HTR-8/SVneo (cell line): Measurements from ENCODE around the gene SLC22A16.
"Not testable (repeated sequence)": the region's sequence is repeated elsewhere in the genome, so short reads cannot be mapped to it uniquely, and the experiment has no call there.

ENCODE experiments used
- DNase-seq: peaks from one replicate; pipeline ENCODE4 v3.0.0; 2011; ENCODE audit warnings: low spot score, mixed read lengths; ENCODE audit not compliant: insufficient read length
- FAIRE-seq: peaks from 2 replicates; lab custom pipeline; 2011; peaks lifted over from hg19 to GRCh38; lab: Jason Lieb, UNC

The SLC22A16 gene

GRCh38 chr6:110457567-110458175 lies 18.7 kb downstream of the SLC22A16 start:
- DNase-seq = not testable (repeated sequence)

GRCh38 chr6:110456694-110457093 lies 19.7 kb downstream of the SLC22A16 start:
- DNase-seq (no peak), FAIRE-seq (no peak)

More at GRCh38 chr6:110457567-110458175, 18.7 kb downstream of the SLC22A16 start:
- not testable (repeated sequence) for FAIRE-seq

DNA sequence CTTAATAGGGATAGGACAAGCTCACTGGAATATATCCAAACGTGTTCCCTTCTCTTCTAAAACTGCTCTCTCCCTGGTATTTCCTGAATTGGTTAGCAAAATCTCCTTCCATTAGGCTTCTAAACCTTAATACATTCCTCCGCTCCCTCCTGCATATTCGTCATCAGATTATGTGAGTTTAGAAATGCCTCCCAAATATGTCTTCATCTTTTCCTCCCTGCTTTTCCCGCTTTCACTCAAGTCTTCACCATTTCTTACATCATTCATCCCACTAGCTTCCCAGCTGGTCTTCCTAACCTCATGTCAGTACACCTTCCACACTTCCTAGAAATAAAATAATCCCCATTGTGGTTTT lies 26.9 kb downstream of the SLC22A16 start:
- no peak for DNase-seq
- FAIRE-seq = no peak

DNA sequence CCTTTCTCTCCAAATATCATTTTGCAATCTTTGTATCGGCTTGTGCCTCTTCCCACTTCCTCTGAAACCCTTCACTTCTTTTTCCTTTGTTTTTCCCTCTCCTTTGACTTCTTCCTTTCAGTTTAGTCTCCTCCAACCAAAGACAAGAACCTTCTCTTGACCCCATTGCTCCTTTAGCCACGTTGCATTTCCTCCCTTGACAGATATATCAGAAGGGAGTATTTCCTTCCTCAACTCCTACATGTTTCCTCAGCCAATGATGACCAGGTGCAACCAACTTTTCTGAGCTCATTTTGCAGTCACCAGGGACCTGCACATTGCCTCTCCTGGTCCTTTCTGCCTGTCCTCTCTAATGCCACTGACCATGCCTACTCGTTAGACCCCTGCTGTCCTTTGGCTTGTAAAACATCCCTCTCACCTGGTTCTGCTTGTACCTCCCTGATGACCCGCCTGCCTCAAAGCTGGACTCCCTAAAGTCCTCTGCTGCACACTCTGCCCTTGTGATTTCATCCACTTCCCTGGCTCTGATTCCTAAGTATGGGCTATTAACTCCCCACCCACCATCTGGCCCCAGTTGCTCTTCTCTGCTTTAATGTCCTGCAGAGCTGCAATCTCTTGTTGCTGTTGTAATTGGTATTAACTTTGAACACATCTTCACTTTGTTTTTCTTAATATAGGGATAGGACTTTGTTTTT lies 27.4 kb downstream of the SLC22A16 start:
- DNase-seq (no peak), FAIRE-seq (no peak)

DNA sequence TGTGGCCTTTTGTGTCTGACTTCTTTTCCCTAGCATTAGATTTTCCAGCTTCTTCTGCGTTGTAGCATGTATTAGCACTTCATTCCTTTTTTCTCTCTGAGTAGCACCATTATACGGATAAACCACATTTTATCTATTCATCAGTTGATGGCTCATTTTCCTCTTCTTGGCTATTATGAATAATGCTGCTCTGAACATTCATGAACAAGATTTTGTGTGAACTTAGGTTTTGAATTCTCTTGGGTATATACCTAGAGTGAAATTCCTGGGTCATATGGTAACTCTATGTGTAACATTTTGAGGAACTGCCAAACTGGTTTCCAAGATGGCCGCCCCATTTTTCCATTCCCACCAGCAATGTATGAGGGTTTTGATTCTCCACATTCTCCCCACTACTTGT lies 28.7 kb downstream of the SLC22A16 start:
- no peak for DNase-seq
- no peak for FAIRE-seq

- DNase-seq = no peak
- no peak for FAIRE-seq
Measured at GRCh38 chr6:110446405-110446804, 30.0 kb downstream of the SLC22A16 start.

GRCh38 chr6:110440026-110440425 lies 36.4 kb downstream of the SLC22A16 start:
- FAIRE-seq (no peak), DNase-seq (no peak)

- no peak for FAIRE-seq
- no peak for DNase-seq
Measured at GRCh38 chr6:110439356-110439755, 37.1 kb downstream of the SLC22A16 start.

DNA sequence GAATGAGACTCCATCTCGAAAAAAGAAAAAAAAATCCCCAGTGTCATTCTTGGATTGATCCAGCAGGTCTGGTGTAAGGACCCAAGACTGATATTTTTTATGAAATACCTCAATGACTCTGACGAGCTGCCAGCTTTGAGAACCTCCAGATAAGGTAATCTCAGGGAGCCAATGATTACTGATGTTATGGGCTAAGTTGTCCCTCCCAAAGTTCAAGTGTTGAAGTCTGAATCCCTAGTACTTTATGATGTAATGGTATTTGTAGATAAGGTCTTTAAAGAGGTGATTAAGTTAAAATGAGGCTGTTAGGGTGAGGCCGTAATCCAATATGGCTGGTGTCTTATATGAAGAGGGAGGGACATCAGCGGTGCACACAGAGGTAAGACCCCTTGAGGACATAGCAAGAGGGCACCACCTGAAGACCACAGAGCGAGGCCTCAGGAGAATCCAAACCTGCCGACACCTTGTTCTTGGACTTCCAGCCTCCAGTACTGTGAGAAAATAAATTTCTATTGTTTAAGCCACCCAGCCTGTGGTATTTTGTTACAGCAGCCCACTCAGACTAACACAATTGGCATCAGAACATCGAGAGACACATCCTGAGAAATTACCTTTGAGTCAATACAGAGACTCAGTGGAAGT lies 41.3 kb downstream of the SLC22A16 start:
- no peak for DNase-seq
- FAIRE-seq = no peak

- no peak for DNase-seq
- no peak for FAIRE-seq
Measured at GRCh38 chr6:110432285-110432900, 44.0 kb downstream of the SLC22A16 start.

DNA sequence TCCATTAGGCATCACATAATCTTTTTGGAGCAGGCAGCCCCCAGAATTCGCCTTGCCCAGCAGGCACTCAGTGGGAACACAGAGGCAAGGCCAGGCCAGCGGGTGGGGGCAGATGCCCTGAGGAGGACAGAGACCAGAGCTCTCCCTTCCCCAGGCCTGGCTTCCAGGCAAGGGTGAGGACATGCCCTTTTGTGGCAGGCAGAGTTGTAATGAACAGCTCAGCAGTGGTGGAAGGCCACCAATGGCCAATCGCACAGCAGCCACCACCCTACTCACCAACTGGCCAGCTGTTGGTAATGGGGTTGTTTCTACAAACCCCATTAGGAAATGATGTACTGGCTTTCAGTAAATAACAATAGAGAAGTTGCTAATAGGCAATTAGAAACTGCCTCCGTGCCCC lies 45.7 kb downstream of the SLC22A16 start:
- FAIRE-seq (no peak), DNase-seq (no peak)

- FAIRE-seq = no peak
Measured at GRCh38 chr6:110430236-110430635, 46.2 kb downstream of the SLC22A16 start.

GRCh38 chr6:110428153-110428552 lies 48.3 kb downstream of the SLC22A16 start:
- DNase-seq = no peak
- no peak for FAIRE-seq

More at GRCh38 chr6:110430236-110430635, 46.2 kb downstream of the SLC22A16 start:
- no peak for DNase-seq

GRCh38 chr6:110425816-110426215 lies 50.6 kb downstream of the SLC22A16 start:
- FAIRE-seq (no peak), DNase-seq (no peak)

DNA sequence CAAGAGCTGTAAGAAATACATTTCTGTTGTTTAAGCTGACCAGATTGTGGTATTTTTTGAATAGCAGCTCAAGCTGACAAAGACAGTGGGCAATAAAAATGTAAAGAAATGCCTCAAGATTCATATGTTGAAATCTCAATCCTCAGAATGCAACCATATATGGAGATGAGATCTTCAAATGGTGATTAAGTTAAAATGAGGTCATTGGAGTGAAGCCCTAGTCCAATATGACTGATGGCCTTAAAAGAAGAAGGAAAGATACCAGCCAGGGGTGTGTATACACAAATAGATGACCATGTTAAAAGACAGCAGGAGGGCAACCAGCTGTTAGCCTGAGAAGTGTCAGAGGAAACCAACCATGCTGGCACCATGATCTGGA lies 54.0 kb downstream of the SLC22A16 start:
- DNase-seq (no peak), FAIRE-seq (no peak)

GRCh38 chr6:110421749-110422443 lies 54.5 kb downstream of the SLC22A16 start:
- FAIRE-seq = no peak
- DNase-seq = no peak

DNA sequence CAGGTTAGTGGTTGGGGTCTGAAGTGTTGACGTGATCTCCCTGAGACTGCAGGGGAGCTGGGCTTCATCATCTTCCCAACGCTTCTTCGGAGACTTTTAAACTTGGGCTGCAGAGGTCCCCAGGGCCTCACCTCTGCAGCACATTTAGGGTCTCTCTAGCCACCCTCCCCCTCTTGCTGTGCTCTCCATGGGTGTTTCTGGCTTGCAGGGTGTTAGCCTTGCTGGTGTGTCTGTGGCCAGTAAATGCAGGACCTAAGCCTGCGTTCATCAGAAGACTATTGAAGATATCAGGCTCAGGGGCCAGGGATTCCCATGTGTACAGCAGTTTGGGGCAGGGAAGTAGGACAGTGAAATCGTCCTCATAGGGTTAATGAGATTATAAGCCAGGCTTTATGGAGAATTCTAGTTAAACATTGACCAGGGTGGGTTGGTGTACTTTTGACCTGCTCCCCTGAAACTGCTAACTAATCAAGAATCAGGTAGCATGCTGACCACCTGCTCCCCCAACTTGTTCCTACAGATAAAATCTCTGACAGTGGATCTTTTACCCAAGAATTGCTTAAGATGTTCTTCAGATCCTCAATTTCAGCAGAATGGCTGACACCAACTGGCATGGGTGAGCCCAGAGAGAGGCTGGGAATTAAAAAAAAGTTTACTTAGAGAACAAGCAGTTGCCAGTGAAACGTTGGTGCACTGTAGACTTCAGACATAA lies 57.2 kb downstream of the SLC22A16 start:
- FAIRE-seq = no peak
- no peak for DNase-seq

- no peak for DNase-seq
- no peak for FAIRE-seq
Measured at GRCh38 chr6:110418594-110418993, 57.8 kb downstream of the SLC22A16 start.

DNA sequence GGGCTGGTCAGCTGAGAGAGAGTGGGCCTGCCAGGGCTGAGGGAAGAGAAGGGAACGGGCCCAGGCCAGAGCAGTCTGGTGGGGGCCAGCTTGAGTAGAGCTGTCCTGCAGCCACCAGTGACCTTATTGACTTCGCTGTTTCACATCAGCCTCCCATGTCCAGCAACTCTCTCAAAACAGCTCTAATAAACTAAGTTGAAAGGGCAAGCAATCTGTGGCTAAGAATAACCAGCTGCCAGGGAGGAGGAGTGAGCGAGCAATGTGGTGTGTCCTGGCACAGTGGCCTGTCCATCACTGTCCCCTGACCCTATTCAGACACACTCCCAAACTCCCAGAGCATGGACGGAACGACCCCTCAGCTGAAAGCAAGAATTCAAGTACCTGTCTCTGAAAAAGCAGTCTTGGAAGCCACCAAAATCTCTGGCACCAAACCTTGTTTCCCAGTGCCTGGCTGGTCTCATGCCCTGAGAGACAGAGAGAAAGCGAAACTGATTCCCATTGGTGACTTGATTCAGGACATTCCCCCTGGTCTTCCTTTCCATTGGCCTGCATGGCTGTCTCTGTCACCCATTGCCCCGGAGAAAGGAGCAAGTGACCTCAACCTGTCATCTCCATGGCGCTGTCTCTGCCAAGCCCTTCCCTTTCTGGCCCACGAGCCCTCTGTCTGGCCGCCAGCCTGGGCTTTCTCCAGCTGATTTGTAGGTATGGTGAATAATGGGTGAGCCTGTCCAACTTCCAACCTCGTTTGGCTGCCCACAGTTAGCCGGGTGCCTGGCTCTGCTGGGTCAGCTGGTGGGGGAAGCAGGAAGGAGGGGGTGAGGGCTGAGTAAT lies 61.1 kb downstream of the SLC22A16 start, which contains the start of gene DDO:
Gene DDO, minus strand, starts transcription at position 490 of the 831 bp plus-strand sequence. CDS start 2,113 bp downstream, outside the sequence.
- FAIRE-seq (peak; percentile 4), DNase-seq (peak; percentile 80)
